Measurements from ENCODE around the gene USH2A.

Gene USH2A

GRCh38 chr1:216425577-216425976 lies 2.3 kb upstream of the USH2A start:
- Histone ChIP-seq H3K4me3 (replicated peaks; ENCODE audit: low read depth, low read length) (no peak overlapping the region), H3K27me3 (replicated peaks; ENCODE audit: control insufficient read depth, insufficient read depth, low read length) (no peaks in the 10 kb centered on the region), H3K36me3 (ENCODE audit: control insufficient read depth, insufficient read depth, low read length) (no peaks in the 10 kb centered on the region)
- TF ChIP-seq CTCF (IDR thresholded peaks at IDR 0.05; ENCODE audit: insufficient read depth, low read length, poor library complexity, severe bottlenecking): no peak
- no peak for DNase-seq (ENCODE audit: extremely low read depth, insufficient read length)

GRCh38 chr1:216420746-216421145 lies 2.5 kb downstream of the USH2A start:
- no peak for DNase-seq (ENCODE audit: extremely low read depth, insufficient read length)
- Histone ChIP-seq H3K36me3 (ENCODE audit: control insufficient read depth, insufficient read depth, low read length) (no peaks in the 10 kb centered on the region), H3K27me3 (replicated peaks; ENCODE audit: control insufficient read depth, insufficient read depth, low read length) (no peaks in the 10 kb centered on the region), H3K4me3 (replicated peaks; ENCODE audit: low read depth, low read length) (no peak overlapping the region)
- no peak for TF ChIP-seq CTCF (IDR thresholded peaks at IDR 0.05; ENCODE audit: insufficient read depth, low read length, poor library complexity, severe bottlenecking)

DNA sequence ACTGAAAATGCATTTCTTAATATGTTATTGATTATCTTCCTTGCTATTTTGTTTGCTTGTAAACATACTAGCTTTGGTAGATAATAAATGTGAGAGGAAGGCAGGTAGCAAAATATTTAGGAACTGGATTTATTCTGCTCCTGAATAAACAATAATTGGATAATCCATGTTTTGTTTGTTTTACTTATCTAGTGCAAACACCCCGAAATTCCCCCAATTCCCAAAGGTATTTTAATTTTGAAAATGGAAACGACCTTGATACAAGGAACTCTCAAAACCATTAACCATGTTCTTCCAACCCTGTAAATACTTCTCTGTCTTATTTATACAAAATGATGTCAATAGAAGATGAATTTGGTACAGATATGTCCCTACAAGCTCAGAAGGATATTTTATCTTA lies 3.0 kb downstream of the USH2A start:
- H3K27me3 ChIP-seq (replicated peaks; ENCODE audit: control insufficient read depth, insufficient read depth, low read length): no peaks in the 10 kb centered on the region
- no peak for TF ChIP-seq CTCF (IDR thresholded peaks at IDR 0.05; ENCODE audit: insufficient read depth, low read length, poor library complexity, severe bottlenecking)
- no peak overlapping the region for H3K4me3 ChIP-seq (replicated peaks; ENCODE audit: low read depth, low read length)
- no peaks in the 10 kb centered on the region for H3K36me3 ChIP-seq (ENCODE audit: control insufficient read depth, insufficient read depth, low read length)
- no peak for DNase-seq (ENCODE audit: extremely low read depth, insufficient read length)

GRCh38 chr1:216416488-216416887 lies 6.8 kb downstream of the USH2A start:
- TF ChIP-seq CTCF (IDR thresholded peaks at IDR 0.05; ENCODE audit: insufficient read depth, low read length, poor library complexity, severe bottlenecking): no peak
- no peak for DNase-seq (ENCODE audit: extremely low read depth, insufficient read length)
- Histone ChIP-seq H3K27me3 (replicated peaks; ENCODE audit: control insufficient read depth, insufficient read depth, low read length) (no peaks in the 10 kb centered on the region), H3K4me3 (replicated peaks; ENCODE audit: low read depth, low read length) (no peak overlapping the region), H3K36me3 (ENCODE audit: control insufficient read depth, insufficient read depth, low read length) (no peaks in the 10 kb centered on the region)

DNA sequence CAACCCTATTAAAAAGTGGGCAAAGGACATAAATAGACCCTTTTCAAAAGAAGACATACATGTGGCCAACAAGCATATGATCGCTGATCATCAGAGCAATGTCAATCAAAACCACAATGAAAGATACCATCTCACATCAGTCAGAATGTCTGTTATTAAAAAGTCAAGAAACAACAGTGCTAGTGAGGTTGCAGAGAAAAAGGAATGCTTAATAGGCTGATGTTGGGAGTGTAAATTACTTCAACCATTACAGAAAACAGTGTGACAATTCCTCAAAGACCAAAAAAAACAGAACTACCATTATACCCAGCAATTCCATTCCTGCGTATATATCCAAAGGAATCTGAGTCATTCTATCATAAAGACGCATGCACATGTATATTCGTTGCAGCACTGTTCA lies 13.2 kb downstream of the USH2A start:
- H3K4me3 ChIP-seq (replicated peaks; ENCODE audit: low read depth, low read length): no peak overlapping the region
- H3K27me3 ChIP-seq (replicated peaks; ENCODE audit: control insufficient read depth, insufficient read depth, low read length): no peaks in the 10 kb centered on the region
- H3K36me3 ChIP-seq (ENCODE audit: control insufficient read depth, insufficient read depth, low read length): no peaks in the 10 kb centered on the region
- no peak for DNase-seq (ENCODE audit: extremely low read depth, insufficient read length)
- no peak for TF ChIP-seq CTCF (IDR thresholded peaks at IDR 0.05; ENCODE audit: insufficient read depth, low read length, poor library complexity, severe bottlenecking)

- H3K4me3 ChIP-seq (replicated peaks; ENCODE audit: low read depth, low read length): no peak overlapping the region
- DNase-seq (ENCODE audit: extremely low read depth, insufficient read length): no peak
- H3K36me3 ChIP-seq (ENCODE audit: control insufficient read depth, insufficient read depth, low read length): no peaks in the 10 kb centered on the region
- no peaks in the 10 kb centered on the region for H3K27me3 ChIP-seq (replicated peaks; ENCODE audit: control insufficient read depth, insufficient read depth, low read length)
- TF ChIP-seq CTCF (IDR thresholded peaks at IDR 0.05; ENCODE audit: insufficient read depth, low read length, poor library complexity, severe bottlenecking): no peak
Observed at GRCh38 chr1:216390956-216391355, 32.3 kb downstream of the USH2A start.
